ENCODE measurements around the gene ZBTB38.

Gene ZBTB38

DNA sequence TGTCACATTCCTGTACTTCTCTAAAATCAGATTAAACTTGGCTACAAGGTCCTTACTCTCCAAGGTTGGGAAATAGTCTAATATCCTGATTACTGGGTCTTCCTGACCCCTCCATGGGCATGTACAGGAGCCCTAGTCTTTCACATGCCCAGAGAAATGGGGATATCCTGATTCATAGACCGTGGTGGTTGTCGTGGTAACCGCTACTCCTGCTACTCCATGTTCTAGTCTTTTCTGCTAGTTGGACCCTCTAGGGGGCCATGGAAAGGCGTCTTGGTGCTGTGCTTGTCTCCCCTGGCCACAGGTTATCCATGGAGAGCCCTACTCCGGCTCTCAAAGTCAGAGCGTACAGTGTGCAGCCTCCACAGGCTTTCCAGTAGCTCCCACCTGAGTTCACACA is 13.1 kb upstream of the ZBTB38 start:
- Mint-ChIP-seq H3K27ac (no peak overlapping the region), H3K4me1 (peaks cover 25% of the 10 kb centered on the region), H3K4me3 (no peak overlapping the region)

DNA sequence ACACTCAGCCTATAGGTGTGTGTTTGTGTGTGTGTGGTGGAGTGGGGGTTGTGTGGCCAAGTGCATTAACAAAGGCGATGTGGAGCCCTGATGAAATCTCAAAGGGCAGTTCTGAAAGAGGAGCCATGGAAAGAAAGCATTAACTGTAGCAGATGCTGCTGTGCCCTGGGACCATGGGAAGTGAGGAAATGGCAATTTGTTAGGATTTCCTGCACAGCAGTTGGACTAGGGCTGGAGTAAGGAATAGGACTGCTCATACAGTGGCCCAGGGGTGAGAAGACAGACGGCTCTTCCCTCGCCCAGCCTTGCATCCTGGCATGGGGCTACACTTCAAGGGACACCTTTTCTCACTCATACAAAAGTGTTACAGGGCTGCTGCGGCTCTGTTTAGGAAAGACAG is 12.3 kb upstream of the ZBTB38 start:
- DNase-seq: no peak
- no peaks in the 10 kb centered on the region for H3K36me3 Mint-ChIP-seq (ENCODE audit: low read depth)
- H3K27ac Mint-ChIP-seq: no peak overlapping the region
- H3K27me3 Mint-ChIP-seq (ENCODE audit: low read depth, poor library complexity): peaks cover 3% of the 10 kb centered on the region
- H3K4me1 Mint-ChIP-seq: peaks cover 33% of the 10 kb centered on the region
- no peak overlapping the region for H3K4me3 Mint-ChIP-seq
- TF ChIP-seq, protein P1, sequence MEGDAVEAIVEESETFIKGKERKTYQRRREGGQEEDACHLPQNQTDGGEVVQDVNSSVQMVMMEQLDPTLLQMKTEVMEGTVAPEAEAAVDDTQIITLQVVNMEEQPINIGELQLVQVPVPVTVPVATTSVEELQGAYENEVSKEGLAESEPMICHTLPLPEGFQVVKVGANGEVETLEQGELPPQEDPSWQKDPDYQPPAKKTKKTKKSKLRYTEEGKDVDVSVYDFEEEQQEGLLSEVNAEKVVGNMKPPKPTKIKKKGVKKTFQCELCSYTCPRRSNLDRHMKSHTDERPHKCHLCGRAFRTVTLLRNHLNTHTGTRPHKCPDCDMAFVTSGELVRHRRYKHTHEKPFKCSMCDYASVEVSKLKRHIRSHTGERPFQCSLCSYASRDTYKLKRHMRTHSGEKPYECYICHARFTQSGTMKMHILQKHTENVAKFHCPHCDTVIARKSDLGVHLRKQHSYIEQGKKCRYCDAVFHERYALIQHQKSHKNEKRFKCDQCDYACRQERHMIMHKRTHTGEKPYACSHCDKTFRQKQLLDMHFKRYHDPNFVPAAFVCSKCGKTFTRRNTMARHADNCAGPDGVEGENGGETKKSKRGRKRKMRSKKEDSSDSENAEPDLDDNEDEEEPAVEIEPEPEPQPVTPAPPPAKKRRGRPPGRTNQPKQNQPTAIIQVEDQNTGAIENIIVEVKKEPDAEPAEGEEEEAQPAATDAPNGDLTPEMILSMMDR (IDR thresholded peaks at IDR 0.05): no peak
- H3K9me3 Mint-ChIP-seq: no peaks in the 10 kb centered on the region

More for the DNA sequence above, 13.1 kb upstream of the ZBTB38 start:
- TF ChIP-seq, protein P1 (IDR thresholded peaks at IDR 0.05): no peak
- Mint-ChIP-seq H3K27me3 (ENCODE audit: low read depth, poor library complexity) (peaks cover 3% of the 10 kb centered on the region), H3K9me3 (peaks cover 3% of the 10 kb centered on the region), H3K36me3 (ENCODE audit: low read depth) (no peaks in the 10 kb centered on the region)
- DNase-seq: no peak

DNA sequence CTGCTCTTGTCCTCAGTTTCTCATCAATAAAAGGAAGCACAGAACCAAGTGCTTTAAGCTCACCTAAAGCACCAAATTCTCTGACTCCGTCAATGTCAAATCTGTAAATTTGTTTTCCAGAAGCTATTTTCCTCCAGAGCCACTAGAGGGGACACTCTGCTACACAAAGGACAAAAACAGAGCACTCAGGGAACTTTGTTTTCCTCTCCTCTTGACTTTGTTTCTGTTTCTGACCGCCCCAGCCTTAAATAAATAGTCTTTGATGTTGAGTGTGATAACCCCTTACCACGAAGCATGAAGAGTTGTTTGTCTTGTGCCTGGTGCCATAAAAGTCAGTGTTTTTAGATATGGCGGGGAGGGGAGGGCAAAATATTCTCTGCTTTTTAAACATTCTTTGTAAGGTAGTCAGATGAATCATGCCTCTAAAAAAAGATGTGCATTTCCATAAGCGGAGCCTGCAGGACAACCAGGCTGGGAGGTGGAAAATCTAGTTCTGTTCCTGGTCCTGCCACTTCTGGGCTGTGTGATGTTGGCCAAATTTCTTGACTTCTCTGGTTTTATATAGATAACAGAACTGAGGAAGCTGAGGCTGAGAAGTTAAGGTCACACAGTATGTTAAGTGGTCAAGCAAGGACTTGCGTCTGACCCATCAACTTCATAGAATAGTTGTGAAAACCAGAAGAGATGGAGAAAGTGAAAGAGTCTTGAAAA is 7.3 kb upstream of the ZBTB38 start:
- Mint-ChIP-seq H3K9me3 (peaks cover 21% of the 10 kb centered on the region), H3K27me3 (ENCODE audit: low read depth, poor library complexity) (peaks cover 4% of the 10 kb centered on the region), H3K36me3 (ENCODE audit: low read depth) (peaks cover 16% of the 10 kb centered on the region), H3K4me3 (no peak overlapping the region), H3K27ac (peak overlapping the region; percentile 4), H3K4me1 (peaks cover 23% of the 10 kb centered on the region)
- no peak for DNase-seq
- TF ChIP-seq, protein P1 (IDR thresholded peaks at IDR 0.05): peak; percentile 59

DNA sequence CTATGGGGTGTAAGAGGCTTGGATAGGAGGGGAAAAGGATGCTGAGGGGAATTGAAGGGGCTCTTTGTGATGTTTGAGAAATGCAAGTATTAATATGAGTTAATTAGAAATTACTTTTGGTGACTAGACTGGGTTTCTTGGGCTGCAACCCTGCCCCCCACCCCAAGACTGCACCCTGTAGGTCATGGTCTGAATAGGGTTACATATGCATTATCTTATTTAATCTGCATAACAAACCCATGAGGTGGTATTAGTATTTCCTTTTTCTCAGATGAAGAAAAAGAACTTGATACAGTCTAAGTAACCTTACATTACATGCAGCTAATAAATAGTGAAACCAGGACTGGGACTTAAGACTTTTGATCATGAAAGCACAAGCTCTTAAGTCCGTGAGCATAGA is 5.6 kb upstream of the ZBTB38 start:
- H3K27me3 Mint-ChIP-seq (ENCODE audit: low read depth, poor library complexity): peaks cover 4% of the 10 kb centered on the region
- peaks cover 21% of the 10 kb centered on the region for H3K9me3 Mint-ChIP-seq
- no peak overlapping the region for H3K4me3 Mint-ChIP-seq
- no peak overlapping the region for H3K27ac Mint-ChIP-seq
- peaks cover 16% of the 10 kb centered on the region for H3K36me3 Mint-ChIP-seq (ENCODE audit: low read depth)
- TF ChIP-seq, protein P1 (IDR thresholded peaks at IDR 0.05): no peak
- DNase-seq: no peak
- H3K4me1 Mint-ChIP-seq: peaks cover 38% of the 10 kb centered on the region

DNA sequence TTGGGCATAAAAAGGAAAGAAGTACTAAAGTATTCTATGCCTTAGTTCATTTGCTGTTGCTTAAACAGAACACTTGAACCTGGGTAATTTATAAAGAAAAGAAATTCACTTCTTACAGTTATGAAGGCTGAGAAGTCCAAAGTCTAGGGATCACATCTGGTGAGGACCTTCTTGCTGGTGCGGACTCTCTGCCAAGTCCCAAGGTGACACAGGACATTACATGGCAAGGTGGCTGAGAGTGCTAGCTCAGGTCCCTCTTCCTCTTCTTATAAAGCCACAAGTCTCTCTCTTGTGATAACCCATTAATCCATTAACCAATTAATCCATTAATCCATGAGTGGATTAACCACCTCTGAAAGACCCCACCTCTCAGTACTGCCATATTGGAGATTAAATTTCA is 3.1 kb upstream of the ZBTB38 start:
- Mint-ChIP-seq H3K4me1 (peaks cover 60% of the 10 kb centered on the region), H3K4me3 (no peak overlapping the region), H3K9me3 (peaks cover 21% of the 10 kb centered on the region), H3K27me3 (ENCODE audit: low read depth, poor library complexity) (peaks cover 4% of the 10 kb centered on the region), H3K27ac (no peak overlapping the region), H3K36me3 (ENCODE audit: low read depth) (peaks cover 18% of the 10 kb centered on the region)
- TF ChIP-seq, protein P1 (IDR thresholded peaks at IDR 0.05): no peak
- no peak for DNase-seq

Data from nephron progenitor cell (in vitro differentiated cells).